Lung (tissue), 12 donors: ENCODE results near the gene CD300E. TPM values are rescaled to one million over a fixed set of nuclear protein-coding genes. Genes with fewer than 3 reads are reported as not detected.

ENCODE experiments used
- ATAC-seq: fragments of 200-7000 bp; cut with Tn5 transposase; one replicate; pipeline ENCODE4 v1.9.1; 2020; ENCODE audit warnings: moderate number of reproducible peaks; ENCODE audit not compliant: insufficient read depth, low FRiP score
- DNase-seq, 3 donors: peaks; one replicate each; pipeline ENCODE4 v3.0.0-alpha.2; 2013 to 2017
- H3K27ac ChIP-seq, 2 donors: one replicate each; pipeline ENCODE4 v1.5.1; 2013; ENCODE audit warnings: mild to moderate bottlenecking in 2 of 2, moderate library complexity in 2 of 2, control low read depth in 1 of 2, inconsistent platforms in 1 of 2, low read depth in 1 of 2, low read length in 1 of 2
- H3K27me3 ChIP-seq, 3 donors: one replicate each; pipeline ENCODE4 v1.5.1; 2013; ENCODE audit warnings: low read length in 2 of 3; ENCODE audit not compliant: control insufficient read depth in 3 of 3, insufficient read depth in 3 of 3
- H3K36me3 ChIP-seq, 4 donors: one replicate each; pipeline ENCODE4 v1.5.1; 2013; ENCODE audit warnings: low read length in 4 of 4, mild to moderate bottlenecking in 1 of 4, moderate library complexity in 1 of 4; ENCODE audit not compliant: control insufficient read depth in 4 of 4, insufficient read depth in 4 of 4
- H3K4me1 ChIP-seq, 5 donors: one replicate each; pipeline ENCODE4 v1.5.1; 2013; ENCODE audit warnings: low read length in 5 of 5, mild to moderate bottlenecking in 2 of 5, moderate library complexity in 1 of 5; ENCODE audit not compliant: control insufficient read depth in 5 of 5, insufficient read depth in 5 of 5
- H3K4me3 ChIP-seq: one replicate; pipeline ENCODE4 v1.5.1; 2013; ENCODE audit warnings: mild to moderate bottlenecking, control low read depth, moderate library complexity
- H3K9ac ChIP-seq, 2 donors: one replicate each; pipeline ENCODE4 v1.5.1; 2013; ENCODE audit warnings: low read length in 2 of 2, control low read depth in 1 of 2; ENCODE audit not compliant: insufficient read depth in 1 of 2
- H3K9me3 ChIP-seq, 4 donors: one replicate each; pipeline ENCODE4 v1.5.1; 2013; ENCODE audit warnings: low read length in 3 of 4, mild to moderate bottlenecking in 1 of 4, moderate library complexity in 1 of 4; ENCODE audit not compliant: control insufficient read depth in 4 of 4, insufficient read depth in 3 of 4
- WGBS, 2 donors: extraction: QIAGEN DNeasy Blood & Tissue Kit; methylation state at CpG; one replicate each; pipeline ENCODE4 v1.1.7; 2013; 5-methylcytosine and 5-hydroxymethylcytosine counted together
- polyA plus RNA-seq, 2 donors: library from polyadenylated mRNA; stranded (reverse); fragments of 200-250 nt; gene quantifications; one replicate each; pipeline ENCODE4 v1.2.1, GENCODE V29; 2013
- total RNA-seq, 2 donors: library from RNA; depleted of rRNA in 1 of 2; stranded (reverse); fragments of >200 nt in 1 of 2; gene quantifications; one replicate each; pipeline ENCODE4 v1.2.1, GENCODE V29; 2014 to 2021
- TF ChIP-seq, protein P1 (sequence below): IDR thresholded peaks from 2 replicates; pipeline ENCODE4 v1.5.1; 2012; ENCODE audit warnings: mild to moderate bottlenecking; ENCODE audit errors: control extremely low read depth, extremely low read depth
- donor health status: control.
- donor health status: control.
- donor health status: Bipolar disorder and iron deficiency.
- donor health status: healthy.
- donor health status: DM: yes; HTN: yes; CAD: no.

The CD300E gene
- total and polyA plus RNA-seq, 4 donors = 3.4 to 81.6 (median 11.2) TPM

- ATAC-seq = no peak
- H3K27me3 ChIP-seq = no peaks in the 10 kb centered on the region
Observed at GRCh38 chr17:74565126-74565525, 58.4 kb downstream of the CD300E start.

DNA sequence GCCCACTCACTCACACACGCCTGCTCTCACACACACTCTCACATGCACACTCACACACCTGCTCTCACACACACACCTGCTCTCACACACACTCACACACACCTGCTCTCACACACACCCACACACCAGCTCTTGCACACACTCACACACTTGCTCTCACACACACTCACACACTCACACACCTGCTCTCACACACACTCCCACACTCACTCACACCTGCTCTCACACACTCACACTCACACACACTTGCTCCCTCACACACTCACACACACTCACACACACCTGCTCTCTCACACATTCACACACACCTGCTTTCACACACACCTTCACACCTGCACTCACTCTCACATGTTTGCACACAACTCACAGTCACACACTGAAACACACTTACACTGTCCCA lies 60.2 kb downstream of the CD300E start:
- ATAC-seq = no peak
- TF ChIP-seq, protein P1, sequence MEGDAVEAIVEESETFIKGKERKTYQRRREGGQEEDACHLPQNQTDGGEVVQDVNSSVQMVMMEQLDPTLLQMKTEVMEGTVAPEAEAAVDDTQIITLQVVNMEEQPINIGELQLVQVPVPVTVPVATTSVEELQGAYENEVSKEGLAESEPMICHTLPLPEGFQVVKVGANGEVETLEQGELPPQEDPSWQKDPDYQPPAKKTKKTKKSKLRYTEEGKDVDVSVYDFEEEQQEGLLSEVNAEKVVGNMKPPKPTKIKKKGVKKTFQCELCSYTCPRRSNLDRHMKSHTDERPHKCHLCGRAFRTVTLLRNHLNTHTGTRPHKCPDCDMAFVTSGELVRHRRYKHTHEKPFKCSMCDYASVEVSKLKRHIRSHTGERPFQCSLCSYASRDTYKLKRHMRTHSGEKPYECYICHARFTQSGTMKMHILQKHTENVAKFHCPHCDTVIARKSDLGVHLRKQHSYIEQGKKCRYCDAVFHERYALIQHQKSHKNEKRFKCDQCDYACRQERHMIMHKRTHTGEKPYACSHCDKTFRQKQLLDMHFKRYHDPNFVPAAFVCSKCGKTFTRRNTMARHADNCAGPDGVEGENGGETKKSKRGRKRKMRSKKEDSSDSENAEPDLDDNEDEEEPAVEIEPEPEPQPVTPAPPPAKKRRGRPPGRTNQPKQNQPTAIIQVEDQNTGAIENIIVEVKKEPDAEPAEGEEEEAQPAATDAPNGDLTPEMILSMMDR = no peak
- no peak for DNase-seq
- H3K9ac ChIP-seq = no peak overlapping the region
- peaks cover 0 to 3% (median 0%) of the 10 kb centered on the region in 5 donors for H3K4me1 ChIP-seq
- WGBS, 2 donors = 94 to 97% methylated on average over 1 of the region's 1 CpG
- H3K27ac ChIP-seq = no peak overlapping the region
- H3K36me3 ChIP-seq = no peaks in the 10 kb centered on the region
- H3K4me3 ChIP-seq = no peak overlapping the region
- peaks cover 0 to 4% (median 0%) of the 10 kb centered on the region in 4 donors for H3K9me3 ChIP-seq
- H3K27me3 ChIP-seq = peaks cover 0 to 2% (median 0%) of the 10 kb centered on the region in 3 donors

More at GRCh38 chr17:74565126-74565525, 58.4 kb downstream of the CD300E start:
- TF ChIP-seq, protein P1 = no peak
- Histone ChIP-seq H3K9ac (no peak overlapping the region), H3K4me1 (peaks cover 0 to 10% (median 0%) of the 10 kb centered on the region in 5 donors), H3K4me3 (no peak overlapping the region), H3K9me3 (peaks cover 0 to 2% (median 0%) of the 10 kb centered on the region in 4 donors), H3K36me3 (no peaks in the 10 kb centered on the region), H3K27ac (no peak overlapping the region)
- WGBS, 2 donors = 32 to 44% methylated on average over 5 of the region's 5 CpGs
- no peak for DNase-seq

DNA sequence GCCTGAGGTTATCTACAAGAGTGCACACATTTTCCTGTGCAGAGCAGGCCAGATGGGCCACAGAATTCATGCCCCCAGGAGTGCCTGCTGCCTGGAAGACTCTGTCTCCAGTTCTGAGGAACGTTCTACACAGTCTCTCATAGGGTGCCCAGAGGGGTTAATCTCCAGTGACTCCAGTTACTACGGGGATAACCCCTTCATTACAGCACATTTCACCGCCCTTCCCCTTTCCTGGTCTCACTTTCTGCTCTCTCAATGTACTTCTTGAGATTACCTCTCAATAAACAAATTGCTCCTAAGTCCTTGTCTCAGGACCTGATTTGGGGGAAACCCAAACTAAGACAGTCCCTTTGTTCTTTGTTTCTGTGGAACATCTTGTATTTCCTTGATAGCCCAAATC lies 62.0 kb downstream of the CD300E start:
- Histone ChIP-seq H3K4me3 (no peak overlapping the region), H3K4me1 (no peaks in the 10 kb centered on the region), H3K27ac (no peak overlapping the region), H3K36me3 (no peaks in the 10 kb centered on the region), H3K27me3 (peaks cover 0 to 2% (median 0%) of the 10 kb centered on the region in 3 donors), H3K9ac (no peak overlapping the region), H3K9me3 (peaks cover 0 to 4% (median 0%) of the 10 kb centered on the region in 4 donors)
- TF ChIP-seq, protein P1 = no peak
- ATAC-seq (no peak), DNase-seq (no peak)
- 47 to 60% methylated on average over 3 of the region's 3 CpGs for WGBS, 2 donors

Other genes starting within 250 kb of the CD300E start
- 10 to 100 TPM; 77.5 to 81.4 TPM for gene GPRC5C, start 191.7 kb downstream of the CD300E start, total RNA-seq
- gene GPRC5C, start 191.7 kb downstream of the CD300E start, polyA plus RNA-seq = 10 to 100 TPM; 41.9 to 54.6 TPM
- gene CD300A, start 157.1 kb downstream of the CD300E start, total RNA-seq = 10 to 100 TPM; 12.9 to 21.0 TPM
- 10 to 100 TPM in 1 of 2 donors, 1 to 10 TPM in 1; 8.0 to 66.3 TPM for gene CD300A, start 157.1 kb downstream of the CD300E start, polyA plus RNA-seq
- gene CD300LB, start 92.3 kb downstream of the CD300E start, total RNA-seq = 1 to 10 TPM in 1 of 2 donors, under 1 TPM in 1; 0.82 to 1.2 TPM
- 1 to 10 TPM; 1.5 to 1.8 TPM for gene CD300LB, start 92.3 kb downstream of the CD300E start, polyA plus RNA-seq
- 10 to 100 TPM in 1 of 2 donors, 1 to 10 TPM in 1; 1.2 to 18.5 TPM for gene CD300C, start 77.6 kb downstream of the CD300E start, total RNA-seq
- 10 to 100 TPM in 1 of 2 donors, 1 to 10 TPM in 1; 1.9 to 24.0 TPM for gene CD300C, start 77.6 kb downstream of the CD300E start, polyA plus RNA-seq
- gene CD300H, start 56.2 kb downstream of the CD300E start, total RNA-seq = 1 to 10 TPM; 1.1 to 3.4 TPM
- 10 to 100 TPM in 1 of 2 donors, not detected in 1; 11.9 TPM for gene CD300H, start 56.2 kb downstream of the CD300E start, polyA plus RNA-seq
- under 1 TPM in 1 of 2 donors, not detected in 1; 0.25 TPM for gene CD300LD, start 31.5 kb downstream of the CD300E start, total RNA-seq
- gene CD300LD, start 31.5 kb downstream of the CD300E start, polyA plus RNA-seq = under 1 TPM in 1 of 2 donors, not detected in 1; 0.52 TPM
- 10 to 100 TPM in 1 of 2 donors, 1 to 10 TPM in 1; 8.6 to 30.8 TPM for gene CD300LF, start 89.2 kb upstream of the CD300E start, total RNA-seq
- 10 to 100 TPM; 21.7 to 35.1 TPM for gene CD300LF, start 89.2 kb upstream of the CD300E start, polyA plus RNA-seq
- 1 to 10 TPM; 5.9 to 7.3 TPM for gene RAB37, start 113.5 kb upstream of the CD300E start, total RNA-seq
- gene RAB37, start 113.5 kb upstream of the CD300E start, polyA plus RNA-seq = 1 to 10 TPM; 3.2 to 6.0 TPM
- gene NHERF1, start 124.9 kb upstream of the CD300E start, total RNA-seq = 10 to 100 TPM; 18.3 to 58.2 TPM
- 10 to 100 TPM; 18.6 to 37.6 TPM for gene NHERF1, start 124.9 kb upstream of the CD300E start, polyA plus RNA-seq
- 10 to 100 TPM; 27.1 to 47.4 TPM for gene NAT9, start 152.6 kb upstream of the CD300E start, total RNA-seq
- gene NAT9, start 152.6 kb upstream of the CD300E start, polyA plus RNA-seq = 10 to 100 TPM; 36.5 to 36.7 TPM
- under 1 TPM in 1 of 2 donors, not detected in 1; 0.03 TPM for gene GRIN2C, start 236.1 kb upstream of the CD300E start, total RNA-seq
- gene GRIN2C, start 236.1 kb upstream of the CD300E start, polyA plus RNA-seq = under 1 TPM; 0.01 to 0.02 TPM
- gene FDXR, start 249.3 kb upstream of the CD300E start, total RNA-seq = 10 to 100 TPM in 1 of 2 donors, 1 to 10 TPM in 1; 7.8 to 17.5 TPM
- 10 to 100 TPM; 10.2 to 11.1 TPM for gene FDXR, start 249.3 kb upstream of the CD300E start, polyA plus RNA-seq